Superior temporal gyrus (tissue), 1 donor: Measurements from ENCODE around the gene ALB.

ENCODE experiments used
- DNase-seq: peaks from one replicate; pipeline ENCODE4 v3.0.0-alpha.2; 2016; ENCODE audit errors: extremely low spot score

ALB gene

DNA sequence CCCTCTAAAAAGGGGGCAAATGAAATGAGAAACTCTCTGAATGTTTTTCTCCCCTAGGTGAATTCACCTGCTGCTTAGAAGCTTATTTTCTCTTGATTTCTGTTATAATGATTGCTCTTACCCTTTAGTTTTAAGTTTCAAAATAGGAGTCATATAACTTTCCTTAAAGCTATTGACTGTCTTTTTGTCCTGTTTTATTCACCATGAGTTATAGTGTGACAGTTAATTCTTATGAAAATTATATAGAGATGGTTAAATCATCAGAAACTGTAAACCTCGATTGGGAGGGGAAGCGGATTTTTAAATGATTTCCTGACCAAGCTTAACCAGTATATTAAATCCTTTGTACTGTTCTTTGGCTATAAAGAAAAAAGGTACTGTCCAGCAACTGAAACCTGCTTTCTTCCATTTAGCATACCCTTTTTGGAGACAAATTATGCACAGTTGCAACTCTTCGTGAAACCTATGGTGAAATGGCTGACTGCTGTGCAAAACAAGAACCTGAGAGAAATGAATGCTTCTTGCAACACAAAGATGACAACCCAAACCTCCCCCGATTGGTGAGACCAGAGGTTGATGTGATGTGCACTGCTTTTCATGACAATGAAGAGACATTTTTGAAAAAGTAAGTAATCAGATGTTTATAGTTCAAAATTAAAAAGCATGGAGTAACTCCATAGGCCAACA is 4.2 kb downstream of the ALB start:
- no peak for DNase-seq

- DNase-seq: no peak
Observed at GRCh38 chr4:73409012-73409862, 5.2 kb downstream of the ALB start.

DNA sequence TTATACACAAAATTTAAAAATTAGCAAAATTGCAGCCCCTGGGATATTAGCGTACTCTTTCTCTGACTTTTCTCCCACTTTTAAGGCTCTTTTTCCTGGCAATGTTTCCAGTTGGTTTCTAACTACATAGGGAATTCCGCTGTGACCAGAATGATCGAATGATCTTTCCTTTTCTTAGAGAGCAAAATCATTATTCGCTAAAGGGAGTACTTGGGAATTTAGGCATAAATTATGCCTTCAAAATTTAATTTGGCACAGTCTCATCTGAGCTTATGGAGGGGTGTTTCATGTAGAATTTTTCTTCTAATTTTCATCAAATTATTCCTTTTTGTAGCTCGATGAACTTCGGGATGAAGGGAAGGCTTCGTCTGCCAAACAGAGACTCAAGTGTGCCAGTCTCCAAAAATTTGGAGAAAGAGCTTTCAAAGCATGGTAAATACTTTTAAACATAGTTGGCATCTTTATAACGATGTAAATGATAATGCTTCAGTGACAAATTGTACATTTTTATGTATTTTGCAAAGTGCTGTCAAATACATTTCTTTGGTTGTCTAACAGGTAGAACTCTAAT is 6.0 kb downstream of the ALB start:
- DNase-seq: no peak

GRCh38 chr4:73410916-73411730 is 7.0 kb downstream of the ALB start:
- DNase-seq: no peak

GRCh38 chr4:73411731-73412414 is 7.8 kb downstream of the ALB start:
- DNase-seq: no peak

DNA sequence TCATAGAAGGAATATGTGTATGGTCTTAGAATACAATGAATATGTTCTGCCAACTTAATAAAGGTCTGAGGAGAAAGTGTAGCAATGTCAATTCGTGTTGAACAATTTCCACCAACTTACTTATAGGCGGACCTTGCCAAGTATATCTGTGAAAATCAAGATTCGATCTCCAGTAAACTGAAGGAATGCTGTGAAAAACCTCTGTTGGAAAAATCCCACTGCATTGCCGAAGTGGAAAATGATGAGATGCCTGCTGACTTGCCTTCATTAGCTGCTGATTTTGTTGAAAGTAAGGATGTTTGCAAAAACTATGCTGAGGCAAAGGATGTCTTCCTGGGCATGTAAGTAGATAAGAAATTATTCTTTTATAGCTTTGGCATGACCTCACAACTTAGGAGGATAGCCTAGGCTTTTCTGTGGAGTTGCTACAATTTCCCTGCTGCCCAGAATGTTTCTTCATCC is 9.2 kb downstream of the ALB start:
- DNase-seq: no peak

DNA sequence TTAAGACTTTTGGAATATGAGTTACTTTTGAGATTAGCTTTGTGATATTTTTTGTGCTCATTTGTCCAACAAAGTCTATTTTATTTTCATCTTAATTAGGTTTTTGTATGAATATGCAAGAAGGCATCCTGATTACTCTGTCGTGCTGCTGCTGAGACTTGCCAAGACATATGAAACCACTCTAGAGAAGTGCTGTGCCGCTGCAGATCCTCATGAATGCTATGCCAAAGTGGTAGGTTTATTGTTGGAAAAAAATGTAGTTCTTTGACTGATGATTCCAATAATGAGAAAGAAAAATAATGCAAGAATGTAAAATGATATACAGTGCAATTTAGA is 10.8 kb downstream of the ALB start:
- no peak for DNase-seq

GRCh38 chr4:73415807-73416238 is 11.7 kb downstream of the ALB start:
- DNase-seq: no peak

GRCh38 chr4:73416423-73417087 is 12.5 kb downstream of the ALB start:
- no peak for DNase-seq

- no peak for DNase-seq
Observed at GRCh38 chr4:73417342-73417741, 13.3 kb downstream of the ALB start.

- no peak for DNase-seq
Observed at GRCh38 chr4:73417973-73418372, 13.9 kb downstream of the ALB start.

- no peak for DNase-seq
Observed at GRCh38 chr4:73418677-73419076, 14.6 kb downstream of the ALB start.

DNA sequence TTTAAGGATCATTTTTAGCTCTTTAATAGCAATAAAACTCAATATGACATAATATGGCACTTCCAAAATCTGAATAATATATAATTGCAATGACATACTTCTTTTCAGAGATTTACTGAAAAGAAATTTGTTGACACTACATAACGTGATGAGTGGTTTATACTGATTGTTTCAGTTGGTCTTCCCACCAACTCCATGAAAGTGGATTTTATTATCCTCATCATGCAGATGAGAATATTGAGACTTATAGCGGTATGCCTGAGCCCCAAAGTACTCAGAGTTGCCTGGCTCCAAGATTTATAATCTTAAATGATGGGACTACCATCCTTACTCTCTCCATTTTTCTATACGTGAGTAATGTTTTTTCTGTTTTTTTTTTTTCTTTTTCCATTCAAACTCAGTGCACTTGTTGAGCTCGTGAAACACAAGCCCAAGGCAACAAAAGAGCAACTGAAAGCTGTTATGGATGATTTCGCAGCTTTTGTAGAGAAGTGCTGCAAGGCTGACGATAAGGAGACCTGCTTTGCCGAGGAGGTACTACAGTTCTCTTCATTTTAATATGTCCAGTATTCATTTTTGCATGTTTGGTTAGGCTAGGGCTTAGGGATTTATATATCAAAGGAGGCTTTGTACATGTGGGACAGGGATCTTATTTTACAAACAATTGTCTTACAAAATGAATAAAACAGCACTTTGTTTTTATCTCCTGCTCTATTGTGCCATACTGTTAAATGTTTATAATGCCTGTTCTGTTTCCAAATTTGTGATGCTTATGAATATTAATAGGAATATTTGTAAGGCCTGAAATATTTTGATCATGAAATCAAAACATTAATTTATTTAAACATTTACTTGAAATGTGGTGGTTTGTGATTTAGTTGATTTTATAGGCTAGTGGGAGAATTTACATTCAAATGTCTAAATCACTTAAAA is 15.3 kb downstream of the ALB start:
- DNase-seq: peak; percentile 37

DNA sequence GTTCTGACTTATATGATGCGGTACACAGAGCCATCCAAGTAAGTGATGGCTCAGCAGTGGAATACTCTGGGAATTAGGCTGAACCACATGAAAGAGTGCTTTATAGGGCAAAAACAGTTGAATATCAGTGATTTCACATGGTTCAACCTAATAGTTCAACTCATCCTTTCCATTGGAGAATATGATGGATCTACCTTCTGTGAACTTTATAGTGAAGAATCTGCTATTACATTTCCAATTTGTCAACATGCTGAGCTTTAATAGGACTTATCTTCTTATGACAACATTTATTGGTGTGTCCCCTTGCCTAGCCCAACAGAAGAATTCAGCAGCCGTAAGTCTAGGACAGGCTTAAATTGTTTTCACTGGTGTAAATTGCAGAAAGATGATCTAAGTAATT is 16.5 kb downstream of the ALB start:
- DNase-seq: no peak

DNA sequence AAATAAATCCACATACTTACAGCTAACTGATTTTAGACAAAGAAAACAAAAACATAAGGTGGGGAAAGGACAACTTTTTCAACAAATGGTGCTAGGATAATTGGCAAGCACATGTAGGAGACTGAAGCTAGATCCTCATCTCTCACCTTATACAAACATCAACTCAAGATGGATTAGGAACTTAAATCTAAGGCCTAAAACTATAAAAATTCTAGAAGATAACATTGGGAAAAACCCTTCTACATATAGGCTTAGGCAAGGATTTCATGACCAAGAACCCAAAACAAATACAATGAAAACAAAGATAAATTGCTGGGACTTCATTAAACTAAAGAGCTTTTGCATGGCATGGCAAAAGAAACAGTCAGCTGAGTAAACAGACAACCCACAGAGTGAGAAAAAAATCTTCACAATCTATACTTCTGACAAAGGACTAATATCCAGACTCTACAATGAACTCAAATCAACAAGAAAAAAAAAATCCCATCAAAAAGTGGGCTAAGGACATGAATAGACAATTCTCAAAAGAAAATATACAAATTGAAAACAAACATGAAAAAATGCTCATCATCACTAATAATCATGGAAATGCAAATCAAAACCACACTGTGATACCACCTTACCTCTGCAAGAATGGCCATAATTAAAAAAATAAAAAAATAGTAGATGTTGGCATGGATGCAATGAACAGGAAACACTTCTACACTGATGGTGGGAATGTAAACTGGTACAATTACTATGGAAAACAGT is 17.8 kb downstream of the ALB start:
- DNase-seq: no peak

- DNase-seq: no peak
Observed at GRCh38 chr4:73422458-73422752, 18.3 kb downstream of the ALB start.

DNA sequence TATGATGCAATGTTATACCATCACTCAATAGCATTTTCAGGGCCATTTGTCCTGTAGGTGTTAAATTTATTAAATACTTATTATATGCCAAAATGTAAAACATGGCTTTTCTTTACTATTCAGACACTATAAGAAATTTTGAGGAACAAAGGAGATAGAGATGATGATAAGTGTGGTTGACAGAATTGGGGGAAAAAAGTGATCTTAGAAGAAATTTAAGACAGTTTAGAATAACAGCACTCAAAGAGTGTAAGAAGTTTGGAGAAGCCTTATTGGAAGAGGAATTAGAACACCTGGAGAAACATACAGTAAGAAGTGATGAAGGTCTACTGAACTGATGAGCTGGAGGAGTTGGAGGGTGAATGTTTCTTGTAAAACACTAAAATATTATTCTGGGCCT is 19.1 kb downstream of the ALB start:
- DNase-seq: no peak

DNA sequence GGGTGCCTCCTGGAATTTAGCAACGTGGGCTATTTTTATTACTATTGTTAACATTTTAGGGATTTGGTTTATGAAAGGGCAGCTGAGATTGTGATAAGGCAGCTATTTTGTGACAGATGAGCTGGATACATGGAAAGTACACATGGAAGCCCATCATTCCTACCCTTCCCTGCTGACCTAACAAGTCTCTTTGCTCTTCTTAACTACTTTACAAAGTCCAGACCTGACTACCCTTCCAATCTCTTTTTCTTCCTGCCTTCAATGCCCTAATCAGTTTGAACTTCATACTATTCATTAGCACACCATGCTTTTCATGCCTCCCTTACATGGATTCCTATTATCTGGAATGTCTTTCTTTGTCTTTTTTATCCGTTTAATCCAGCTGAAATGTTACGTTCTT is 22.6 kb downstream of the ALB start:
- no peak for DNase-seq

DNA sequence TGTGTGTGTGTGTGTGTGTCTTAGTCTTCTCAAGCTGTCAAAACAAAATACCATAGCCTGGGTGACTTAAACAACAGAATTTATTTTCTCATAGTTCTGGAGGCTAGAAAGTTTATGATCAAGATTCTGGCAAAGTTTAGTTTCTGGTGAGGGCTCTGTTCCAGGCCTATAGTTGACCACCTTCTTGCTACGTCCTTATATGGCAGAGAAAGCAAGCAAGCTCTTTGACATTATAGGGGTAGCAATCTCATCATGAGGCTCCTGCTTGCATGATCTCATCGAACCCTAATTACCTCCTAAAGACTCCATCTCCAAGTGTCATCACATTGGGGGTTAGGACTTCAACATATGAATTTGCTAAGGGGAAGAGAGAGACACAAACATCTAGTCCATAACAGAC is 25.0 kb downstream of the ALB start:
- DNase-seq: no peak
